ENCODE measurements around the gene SEMA3E. TPM values are rescaled to one million over a fixed set of nuclear protein-coding genes. Genes with fewer than 3 reads are reported as not detected.
A peak's percentile ranks its signal among the peaks of the same experiment; 100 is the strongest.

The SEMA3E gene
- total and polyA plus RNA-seq, 2 experiments from 2014 or later: 0.32 to 0.35 TPM

GRCh38 chr7:83469076-83469475 is 179.9 kb downstream of the SEMA3E start:
- DNase-seq: peak; percentile 58
- H3K9me2 ChIP-seq (ENCODE audit: insufficient read depth): no peaks in the 10 kb centered on the region
- H3K9ac ChIP-seq: 0 out of 2 replicates have a peak overlapping the region, but pooled peaks have one; percentile 43
- no peaks in the 10 kb centered on the region for H3K27me3 ChIP-seq (replicated peaks; ENCODE audit: insufficient read depth)
- H3K4me1 ChIP-seq (ENCODE audit: insufficient read depth): no peaks in the 10 kb centered on the region; the same call in 1 of the 2 replicates
- no peaks in the 10 kb centered on the region for H3K36me3 ChIP-seq (ENCODE audit: low read depth)
- H3K4me3 ChIP-seq: peak overlapping the region; percentile 51
- peaks cover 11% of the 10 kb centered on the region; the same call in 1 of the 2 replicates for H3F3A ChIP-seq (ENCODE audit: insufficient read depth)
- H2AFZ ChIP-seq: no peak overlapping the region
- WGBS, 2 experiments (ENCODE audit: low coverage in 1 of 2, low lambda C conversion rate in 2 of 2, missing lambda C conversion rate in 2 of 2): 1 to 2% methylated on average over 2 of the region's 2 CpGs
- H3K9me3 ChIP-seq (ENCODE audit: low read depth): no peaks in the 10 kb centered on the region
- H3K4me2 ChIP-seq (ENCODE audit: unreplicated experiment): peak overlapping the region; percentile 80
- H3K79me2 ChIP-seq (ENCODE audit: insufficient read depth): no peaks in the 10 kb centered on the region
- TF ChIP-seq EZH2phosphoT487 (IDR thresholded peaks at IDR 0.05; ENCODE audit: insufficient read depth, low read depth) (0 out of 2 replicates have a peak, but pooled peaks have one; percentile 42), EZH2 (IDR thresholded peaks at IDR 0.05; ENCODE audit: insufficient read depth, poor library complexity, severe bottlenecking) (no peak)
- H3K27ac ChIP-seq: peak overlapping the region; percentile 72
- in situ Hi-C loops (cut with MboI): no loop called here
- no peaks in the 10 kb centered on the region for H4K20me1 ChIP-seq (ENCODE audit: insufficient read depth)

- Histone ChIP-seq H3K9ac (peak overlapping the region; percentile 43), H4K20me1 (ENCODE audit: insufficient read depth) (no peaks in the 10 kb centered on the region), H3K4me3 (peak overlapping the region; percentile 51), H3K27me3 (replicated peaks; ENCODE audit: insufficient read depth) (no peaks in the 10 kb centered on the region), H2AFZ (no peak overlapping the region), H3K27ac (peak overlapping the region; percentile 72), H3K79me2 (ENCODE audit: insufficient read depth) (no peaks in the 10 kb centered on the region), H3K9me2 (ENCODE audit: insufficient read depth) (no peaks in the 10 kb centered on the region), H3K4me1 (ENCODE audit: insufficient read depth) (no peaks in the 10 kb centered on the region; the same call in 1 of the 2 replicates), H3F3A (ENCODE audit: insufficient read depth) (peaks cover 11% of the 10 kb centered on the region; the same call in 1 of the 2 replicates), H3K36me3 (ENCODE audit: low read depth) (no peaks in the 10 kb centered on the region), H3K9me3 (ENCODE audit: low read depth) (no peaks in the 10 kb centered on the region), H3K4me2 (ENCODE audit: unreplicated experiment) (peak overlapping the region; percentile 80)
- DNase-seq: peak; percentile 94
- no peak for TF ChIP-seq EZH2 (IDR thresholded peaks at IDR 0.05; ENCODE audit: insufficient read depth, poor library complexity, severe bottlenecking)
- TF ChIP-seq EZH2phosphoT487 (IDR thresholded peaks at IDR 0.05; ENCODE audit: insufficient read depth, low read depth): no peak
- 0 to 8% methylated on average over 2 of the region's 2 CpGs for WGBS, 2 experiments (ENCODE audit: low coverage in 1 of 2, low lambda C conversion rate in 2 of 2, missing lambda C conversion rate in 2 of 2)
- in situ Hi-C loops (cut with MboI): no loop called here
These were observed 180.6 kb downstream of the SEMA3E start for GRCh38 chr7:83468251-83468739.

GRCh38 chr7:83467493-83467892 is 181.4 kb downstream of the SEMA3E start:
- Histone ChIP-seq H3K27me3 (replicated peaks; ENCODE audit: insufficient read depth) (no peaks in the 10 kb centered on the region), H2AFZ (no peak overlapping the region), H3K4me2 (ENCODE audit: unreplicated experiment) (no peak overlapping the region), H3K4me1 (ENCODE audit: insufficient read depth) (no peaks in the 10 kb centered on the region; the same call in 1 of the 2 replicates), H3K9ac (no peak overlapping the region), H3K4me3 (no peak overlapping the region), H4K20me1 (ENCODE audit: insufficient read depth) (no peaks in the 10 kb centered on the region), H3K9me3 (ENCODE audit: low read depth) (no peaks in the 10 kb centered on the region), H3F3A (ENCODE audit: insufficient read depth) (peaks cover 11% of the 10 kb centered on the region; the same call in 1 of the 2 replicates), H3K9me2 (ENCODE audit: insufficient read depth) (no peaks in the 10 kb centered on the region), H3K36me3 (ENCODE audit: low read depth) (no peaks in the 10 kb centered on the region), H3K27ac (no peak overlapping the region), H3K79me2 (ENCODE audit: insufficient read depth) (no peaks in the 10 kb centered on the region)
- TF ChIP-seq EZH2phosphoT487 (IDR thresholded peaks at IDR 0.05; ENCODE audit: insufficient read depth, low read depth): no peak
- TF ChIP-seq EZH2 (IDR thresholded peaks at IDR 0.05; ENCODE audit: insufficient read depth, poor library complexity, severe bottlenecking): no peak
- no peak for DNase-seq
- WGBS, 2 experiments (ENCODE audit: low coverage in 1 of 2, low lambda C conversion rate in 2 of 2, missing lambda C conversion rate in 2 of 2): 97 to 99% methylated on average over 4 of the region's 4 CpGs
- in situ Hi-C loops (cut with MboI): no loop called here

- H3K79me2 ChIP-seq (ENCODE audit: insufficient read depth): no peaks in the 10 kb centered on the region
- WGBS, 2 experiments (ENCODE audit: low coverage in 1 of 2, low lambda C conversion rate in 2 of 2, missing lambda C conversion rate in 2 of 2): 83 to 93% methylated on average over 2 of the region's 2 CpGs
- H3K9me3 ChIP-seq (ENCODE audit: low read depth): no peaks in the 10 kb centered on the region
- H3K36me3 ChIP-seq (ENCODE audit: low read depth): no peaks in the 10 kb centered on the region
- H3K9ac ChIP-seq: no peak overlapping the region
- no peaks in the 10 kb centered on the region; the same call in 1 of the 2 replicates for H3K4me1 ChIP-seq (ENCODE audit: insufficient read depth)
- H4K20me1 ChIP-seq (ENCODE audit: insufficient read depth): no peaks in the 10 kb centered on the region
- TF ChIP-seq EZH2 (IDR thresholded peaks at IDR 0.05; ENCODE audit: insufficient read depth, poor library complexity, severe bottlenecking) (no peak), EZH2phosphoT487 (IDR thresholded peaks at IDR 0.05; ENCODE audit: insufficient read depth, low read depth) (no peak)
- no peak overlapping the region for H3K27ac ChIP-seq
- in situ Hi-C loops (cut with MboI): no loop called here
- H2AFZ ChIP-seq: no peak overlapping the region
- no peaks in the 10 kb centered on the region for H3K9me2 ChIP-seq (ENCODE audit: insufficient read depth)
- peaks cover 11% of the 10 kb centered on the region; the same call in 1 of the 2 replicates for H3F3A ChIP-seq (ENCODE audit: insufficient read depth)
- no peaks in the 10 kb centered on the region for H3K27me3 ChIP-seq (replicated peaks; ENCODE audit: insufficient read depth)
- H3K4me3 ChIP-seq: no peak overlapping the region
- no peak for DNase-seq
- H3K4me2 ChIP-seq (ENCODE audit: unreplicated experiment): no peak overlapping the region
These were observed 182.0 kb downstream of the SEMA3E start for GRCh38 chr7:83466956-83467355.
